GM12875 (cell line): ENCODE measurements around the gene RPL15.
A peak's percentile ranks its signal among the peaks of the same experiment; 100 is the strongest.

Source experiments
- H3K4me3 ChIP-seq: one replicate; pipeline ENCODE4 v1.5.1; 2011; ENCODE audit warnings: low read depth, low read length, control low read depth
- CTCF ChIP-seq: IDR thresholded peaks from 2 replicates; pipeline ENCODE4 v1.5.1; 2011; ENCODE audit warnings: low read depth, mild to moderate bottlenecking, control low read depth, inconsistent platforms, low read length, moderate library complexity, borderline replicate concordance; ENCODE audit not compliant: insufficient read depth

Gene RPL15

GRCh38 chr3:23944007-23944783 lies 27.3 kb downstream of the RPL15 start:
- peak overlapping the region; percentile 60 for H3K4me3 ChIP-seq
- TF ChIP-seq CTCF: no peak

GRCh38 chr3:23944861-23945662 lies 28.1 kb downstream of the RPL15 start, which contains the start of gene NR1D2:
NR1D2 (plus strand) TSS chr3:23945286; CDS start chr3:23945579, 293 bp downstream.
- peak within 1 kb of the TSS; percentile 95 for H3K4me3 ChIP-seq
- TF ChIP-seq CTCF: no peak

GRCh38 chr3:23945663-23945912 lies 28.7 kb downstream of the RPL15 start:
- no peak for TF ChIP-seq CTCF
- peak overlapping the region; percentile 60 for H3K4me3 ChIP-seq

GRCh38 chr3:23945913-23946687 lies 29.2 kb downstream of the RPL15 start:
- H3K4me3 ChIP-seq: peak overlapping the region; percentile 95
- no peak for TF ChIP-seq CTCF

- H3K4me3 ChIP-seq: no peak overlapping the region
- no peak for TF ChIP-seq CTCF
These were observed 31.8 kb downstream of the RPL15 start for GRCh38 chr3:23948761-23949160.

- H3K4me3 ChIP-seq: no peak overlapping the region
- no peak for TF ChIP-seq CTCF
These were observed 32.9 kb downstream of the RPL15 start for GRCh38 chr3:23949784-23950183.
